HG02642 (cell line): ENCODE measurements around the gene GPHN.

Experiments
- ATAC-seq: cut with Tn5 transposase; IDR thresholded peaks from one replicate; pipeline ENCODE4 v1.9.1; 2021; ENCODE audit warnings: mild to moderate bottlenecking; ENCODE audit not compliant: unreplicated experiment, poor library complexity

GPHN gene

DNA sequence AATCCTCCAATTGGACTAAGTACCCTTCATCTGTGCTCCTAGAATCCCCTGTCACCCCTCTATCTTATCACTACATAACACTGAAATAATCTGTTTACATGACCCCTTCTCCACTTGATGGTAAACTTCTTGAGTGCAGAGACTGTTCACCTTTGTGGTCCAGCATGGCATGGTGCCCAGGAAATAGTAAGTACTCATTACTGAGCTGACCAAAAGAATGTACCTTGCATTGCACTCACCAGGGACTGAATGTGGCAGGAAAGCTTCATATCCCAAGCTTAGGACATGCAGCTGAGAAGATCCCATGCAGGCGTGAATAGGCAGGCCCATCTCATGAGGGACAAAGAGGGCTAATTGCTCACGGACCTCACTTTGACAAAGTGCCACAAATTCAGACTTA lies 679.9 kb downstream of the GPHN start:
- no peak for ATAC-seq

- no peak for ATAC-seq
Measured at GRCh38 chr14:67188326-67188725, 680.4 kb downstream of the GPHN start.

DNA sequence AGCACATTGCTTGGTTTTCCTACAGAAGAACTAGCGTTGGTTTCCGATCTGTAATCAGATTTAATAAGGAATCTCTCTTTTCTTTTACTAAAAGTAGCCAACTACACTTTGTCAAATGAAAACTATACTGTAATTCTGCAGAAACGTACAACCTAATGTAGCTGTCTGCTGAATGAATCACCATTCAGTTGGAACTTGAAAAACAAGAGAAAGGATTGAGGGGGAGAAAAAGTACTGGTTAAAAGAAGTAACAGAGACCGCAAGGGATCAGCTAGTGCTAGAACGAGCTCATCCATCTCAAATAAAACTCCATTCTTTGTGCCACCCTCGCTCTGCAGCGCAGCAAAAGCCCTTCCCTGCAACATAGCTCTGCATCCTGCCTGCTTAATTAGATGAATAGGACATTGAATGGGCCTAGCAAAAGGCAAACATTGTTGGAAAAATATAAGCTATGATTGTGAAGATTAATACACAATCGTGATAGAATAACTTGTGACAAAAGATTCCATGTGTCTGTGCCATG lies 683.9 kb downstream of the GPHN start:
- ATAC-seq, result no peak

GRCh38 chr14:67192366-67192765 lies 684.4 kb downstream of the GPHN start:
- no peak for ATAC-seq

DNA sequence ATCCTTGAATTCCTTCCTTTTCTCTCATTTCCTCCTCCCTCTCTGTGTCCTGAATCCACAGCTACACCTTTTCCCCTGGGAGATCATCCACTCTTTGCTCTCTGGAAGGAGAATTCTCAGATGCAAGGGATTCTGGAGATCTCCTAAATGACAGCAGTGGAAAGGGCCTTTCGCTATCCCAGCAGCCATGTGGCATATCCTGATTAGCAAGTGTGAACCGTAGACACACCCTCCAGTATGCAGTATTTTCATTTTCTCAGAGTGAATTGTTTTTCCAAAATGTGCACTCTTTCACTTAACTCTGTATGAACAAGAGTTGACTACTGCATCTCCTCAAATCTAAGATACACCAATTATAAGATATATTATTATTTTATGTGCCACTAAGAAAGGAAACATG lies 687.3 kb downstream of the GPHN start:
- ATAC-seq, result no peak

DNA sequence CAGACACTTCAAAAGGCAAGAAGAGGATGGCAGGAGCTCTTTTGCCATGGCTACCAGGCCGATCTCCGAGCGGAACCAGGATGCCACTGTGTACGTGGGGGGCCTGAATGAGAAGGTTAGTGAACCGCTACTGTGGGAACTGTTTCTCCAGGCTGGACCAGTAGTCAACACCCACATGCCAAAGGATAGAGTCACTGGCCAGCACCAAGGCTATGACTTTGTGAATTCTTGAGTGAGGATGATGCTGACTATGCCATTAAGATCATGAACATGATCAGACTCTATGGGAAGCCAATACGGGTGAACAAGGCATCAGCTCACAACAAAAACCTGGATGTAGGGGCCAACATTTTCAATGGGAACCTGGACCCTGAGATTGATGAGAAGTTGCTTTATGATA lies 691.1 kb downstream of the GPHN start:
- ATAC-seq, result no peak

DNA sequence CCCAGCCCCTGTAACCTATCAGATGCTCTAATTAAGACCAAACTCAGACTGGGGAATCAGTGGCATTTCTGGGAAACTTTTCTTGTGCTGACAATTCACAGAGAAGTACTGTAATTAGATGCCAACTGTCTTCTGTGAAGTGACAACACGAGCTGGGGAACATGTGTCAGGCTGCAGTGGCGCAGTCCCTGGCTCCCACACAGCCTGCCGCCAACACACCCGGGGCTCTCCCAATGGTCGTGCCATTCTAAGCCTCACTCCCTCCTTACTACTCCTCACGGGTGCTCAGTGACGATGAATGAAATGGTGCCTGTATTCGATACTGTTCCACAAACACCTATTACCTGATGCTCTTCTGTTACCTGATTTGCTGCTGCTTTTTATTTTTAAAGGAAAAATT lies 699.9 kb downstream of the GPHN start:
- no peak for ATAC-seq

GRCh38 chr14:67218126-67218525 lies 710.2 kb downstream of the GPHN start:
- ATAC-seq, result no peak

DNA sequence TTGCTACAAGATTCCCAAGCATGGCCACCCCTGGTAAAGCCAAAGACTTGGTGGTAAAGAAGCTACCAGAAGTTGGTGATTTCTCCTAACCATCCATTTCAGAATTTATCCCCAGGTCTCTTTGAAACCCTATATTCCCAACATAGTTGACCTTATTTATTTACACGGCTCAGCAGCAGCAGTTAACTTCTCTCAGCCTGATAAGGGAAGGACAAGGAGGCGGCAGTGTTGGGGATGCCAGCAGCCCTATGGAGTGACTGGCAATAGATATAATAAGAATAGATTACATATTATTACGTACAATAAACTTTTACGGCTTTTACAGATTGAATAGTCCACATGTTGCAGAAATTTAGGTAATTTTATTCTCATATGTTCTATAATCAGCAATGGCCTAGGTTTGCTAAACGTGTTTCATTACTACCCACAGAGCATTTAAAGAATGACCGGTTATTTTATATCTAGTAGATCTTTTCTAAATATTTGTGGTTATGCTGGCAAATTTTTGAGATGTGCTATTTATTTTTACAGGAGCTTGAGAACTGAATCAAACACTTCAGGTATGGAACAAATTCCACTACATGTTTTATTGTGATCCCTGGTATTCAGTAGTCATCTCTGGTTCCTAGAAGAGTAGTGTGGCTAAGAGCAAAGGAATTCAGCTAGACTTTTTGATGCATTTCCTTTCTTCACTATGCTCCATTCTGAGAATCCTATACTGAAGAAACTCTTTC lies 713.5 kb downstream of the GPHN start:
- ATAC-seq, result no peak

GRCh38 chr14:67221982-67222328 lies 714.0 kb downstream of the GPHN start:
- no peak for ATAC-seq

DNA sequence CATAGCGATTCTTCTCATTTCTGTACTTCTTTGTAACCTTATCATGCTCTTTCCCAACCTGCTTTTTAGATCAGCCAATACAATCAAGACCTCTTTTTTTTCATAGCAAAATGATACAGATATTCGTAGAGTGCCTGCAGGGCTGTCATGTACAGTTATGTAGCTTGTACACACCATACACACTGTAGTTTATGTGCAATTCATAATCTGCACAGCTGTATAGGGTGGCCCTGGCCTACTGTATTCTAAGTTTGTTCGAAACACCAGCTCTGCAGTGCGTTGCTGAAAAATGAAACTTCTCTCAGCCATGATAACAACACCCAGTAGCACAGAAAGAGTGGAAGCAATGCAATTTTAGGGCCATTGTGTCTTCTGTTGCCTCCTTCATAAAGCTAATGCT lies 717.6 kb downstream of the GPHN start:
- ATAC-seq, result no peak

DNA sequence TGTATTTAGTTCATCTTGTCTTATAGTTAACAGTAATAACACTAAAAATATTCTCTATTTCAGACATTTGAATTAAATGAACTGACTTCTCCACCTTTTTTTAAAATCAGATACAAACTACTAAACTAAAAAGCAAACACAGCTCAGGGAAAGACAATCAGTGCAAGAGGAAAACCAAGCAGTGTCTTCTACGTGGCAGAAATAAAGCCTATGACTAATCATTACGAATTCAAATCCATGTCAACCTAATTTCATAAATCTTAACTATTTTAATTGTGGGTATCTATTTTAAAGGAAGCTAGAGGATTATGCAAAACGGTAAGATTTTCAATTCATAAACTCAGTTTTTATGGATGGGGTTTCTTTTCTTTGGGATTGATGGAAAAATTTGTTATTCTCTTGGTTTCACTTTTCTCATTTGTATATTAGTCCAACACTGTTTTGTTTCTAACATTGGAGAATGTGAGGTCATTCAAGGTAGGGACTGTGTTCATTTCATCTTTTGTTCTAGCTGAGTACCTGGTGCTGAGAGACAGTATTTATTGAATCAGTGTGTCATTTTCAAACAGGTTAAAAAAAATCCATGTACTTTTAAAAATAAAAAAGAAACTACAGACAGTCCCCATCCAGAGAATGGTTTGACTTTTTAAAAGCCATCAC lies 720.5 kb downstream of the GPHN start:
- no peak for ATAC-seq
